ENCODE data around the gene ASPSCR1.

The ASPSCR1 gene

GRCh38 chr17:82001571-82002056 is 24.2 kb downstream of the ASPSCR1 start:
- FAIRE-seq: no peak

GRCh38 chr17:82003411-82004381 is 26.3 kb downstream of the ASPSCR1 start:
- FAIRE-seq: no peak

GRCh38 chr17:82004517-82005455 is 27.4 kb downstream of the ASPSCR1 start:
- no peak for FAIRE-seq

DNA sequence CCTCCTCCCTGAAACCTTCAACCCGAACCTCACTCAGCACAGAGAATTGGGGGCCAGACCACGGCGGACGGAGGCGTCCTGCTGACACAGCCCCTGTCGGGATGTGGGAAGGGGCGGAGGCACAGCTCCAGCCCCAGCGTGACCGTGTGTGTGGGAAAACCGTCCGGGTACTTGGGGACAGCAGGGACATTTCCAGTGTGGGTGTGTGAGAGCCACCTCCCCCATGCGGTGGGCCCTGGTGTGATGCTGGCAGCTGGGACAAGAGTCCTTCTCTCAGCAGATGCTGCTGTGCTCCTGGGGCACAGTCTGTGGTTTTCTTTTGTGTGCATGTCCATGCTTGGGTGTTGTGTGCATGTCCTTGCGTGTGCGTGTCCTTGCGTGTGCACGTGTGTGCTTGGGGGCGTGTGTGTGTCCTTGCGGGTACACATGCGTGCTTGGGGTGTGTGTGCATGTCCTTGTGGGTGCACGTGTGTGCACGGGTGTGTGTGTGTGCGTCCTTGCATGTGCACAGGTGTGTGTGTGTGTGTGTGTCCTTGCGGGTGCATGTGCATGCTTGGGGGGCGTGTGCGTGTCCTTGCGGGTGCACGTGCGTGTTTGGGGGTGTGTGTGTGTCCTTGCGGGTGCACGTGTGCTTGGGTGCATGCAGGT is 28.4 kb downstream of the ASPSCR1 start:
- FAIRE-seq: no peak

DNA sequence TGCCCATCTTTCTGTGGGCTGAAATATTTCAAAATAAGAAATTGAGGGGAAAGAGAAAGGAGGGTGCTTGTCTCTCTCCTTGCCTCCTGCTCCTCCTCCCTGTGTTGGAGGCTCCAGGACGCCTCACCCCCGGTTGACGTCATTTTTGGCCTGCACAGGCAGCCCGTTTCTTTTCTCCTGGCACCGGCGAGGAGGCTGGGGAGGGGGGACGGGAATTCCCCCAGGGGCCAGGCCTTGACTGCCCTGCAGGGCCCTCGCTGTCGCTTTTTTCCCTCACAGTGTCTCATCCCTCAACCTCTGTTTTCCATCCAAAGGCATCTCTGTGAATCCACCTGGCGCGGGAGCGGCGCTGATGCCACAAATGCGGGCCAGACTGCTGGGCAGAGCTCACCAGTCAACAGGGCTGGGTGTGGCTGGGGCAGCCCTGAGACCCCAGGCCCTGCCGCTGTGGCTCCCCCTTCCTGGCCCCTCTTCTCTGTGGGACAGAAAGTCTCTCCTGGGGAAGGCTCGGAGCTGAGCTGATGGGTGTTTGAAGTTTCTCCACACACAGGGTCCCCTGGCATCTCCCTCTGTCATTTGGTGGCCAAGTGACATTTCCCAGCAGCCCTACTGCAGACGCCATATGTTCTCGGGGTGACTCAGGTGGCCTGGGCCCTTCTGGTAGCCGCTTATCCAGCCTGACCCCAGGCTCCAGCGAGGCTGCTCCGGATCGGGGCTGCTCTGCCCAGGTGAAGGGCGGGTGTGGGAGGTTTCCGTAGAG is 29.2 kb downstream of the ASPSCR1 start:
- no peak for FAIRE-seq

DNA sequence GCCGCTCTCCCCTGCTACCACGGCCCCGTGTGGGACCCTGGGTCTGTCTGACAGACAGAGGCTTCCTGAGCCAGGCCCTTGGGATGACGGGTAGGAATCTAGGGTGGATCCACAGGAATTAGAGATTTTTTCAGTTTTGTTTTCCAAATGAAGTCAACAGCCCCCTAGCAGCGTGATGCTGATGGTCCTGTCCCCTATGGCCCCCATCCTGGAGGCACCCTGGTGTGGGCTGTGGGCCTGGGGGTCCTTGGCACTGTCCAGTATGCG is 29.7 kb downstream of the ASPSCR1 start:
- no peak for FAIRE-seq

DNA sequence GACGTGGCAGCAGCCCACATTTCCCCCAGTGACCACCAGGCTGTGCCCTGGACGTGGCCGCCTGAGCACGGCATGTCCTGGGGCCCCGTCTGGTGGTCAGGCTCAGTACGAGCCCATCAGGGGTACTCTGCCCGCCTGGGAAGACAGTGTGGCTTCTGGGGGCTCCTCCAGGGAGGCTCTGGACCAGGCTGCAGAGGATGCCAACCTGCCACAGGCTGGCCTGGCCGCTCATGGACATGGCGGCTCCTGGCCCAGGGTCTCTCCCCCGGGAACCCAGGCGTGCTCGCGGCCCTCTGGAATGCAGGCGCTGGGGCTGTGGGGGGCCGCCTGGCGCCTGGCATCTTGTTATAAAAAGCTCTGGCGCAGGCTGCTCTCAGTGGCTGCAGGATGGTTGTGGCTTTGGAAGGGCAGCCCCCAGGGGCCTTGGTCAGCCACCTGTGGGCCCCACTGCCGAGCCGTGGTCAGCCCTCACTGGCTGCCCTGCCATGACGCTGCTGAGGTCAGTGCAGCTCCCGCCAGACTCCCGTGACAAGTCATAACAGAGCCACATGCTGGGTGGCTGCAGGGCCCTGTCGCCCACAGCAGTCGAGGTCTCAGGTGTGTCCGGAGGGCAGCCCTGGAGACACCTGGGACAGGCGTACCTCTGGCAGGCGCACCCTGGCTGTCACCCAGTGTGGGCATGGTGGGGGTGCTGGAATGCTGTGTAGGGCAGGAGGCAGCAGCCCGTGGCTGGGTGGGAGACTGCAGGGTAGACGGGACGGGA is 30.2 kb downstream of the ASPSCR1 start:
- no peak for FAIRE-seq

DNA sequence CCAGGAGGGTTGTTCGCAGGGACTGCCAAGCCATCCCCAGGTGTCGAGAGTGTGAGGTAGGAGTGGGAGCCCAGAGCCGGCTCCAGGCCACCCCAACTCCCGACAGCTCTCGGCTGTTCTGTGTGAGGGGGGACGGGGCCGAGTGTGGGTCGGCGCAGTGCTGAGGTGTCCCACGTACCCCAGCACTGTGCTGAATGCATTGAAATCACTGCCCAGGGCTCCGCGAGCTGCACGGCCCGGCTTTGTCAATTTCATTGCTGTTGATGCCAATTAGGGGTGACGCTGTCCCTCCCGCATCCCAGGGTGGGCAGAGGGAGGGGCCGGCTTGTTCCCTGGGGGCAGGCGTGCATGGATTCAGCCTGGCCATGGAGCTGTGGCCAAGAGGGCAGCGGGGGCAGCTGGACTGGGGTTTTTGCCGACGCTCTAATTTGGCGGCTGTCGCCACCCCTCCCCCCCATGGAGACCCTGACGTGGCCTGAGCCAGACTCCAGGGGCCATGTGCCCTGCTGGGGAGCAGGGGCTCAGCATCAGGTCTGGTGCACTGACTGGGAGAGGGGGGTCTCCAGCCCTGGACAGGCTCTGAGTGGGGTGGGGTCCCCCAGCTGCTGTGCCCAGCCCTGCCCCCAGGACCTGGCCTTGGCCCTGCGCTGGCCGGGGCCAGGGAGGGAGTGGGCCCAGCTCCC is 31.0 kb downstream of the ASPSCR1 start:
- no peak for FAIRE-seq

GRCh38 chr17:82008941-82009405 is 31.5 kb downstream of the ASPSCR1 start:
- no peak for FAIRE-seq

DNA sequence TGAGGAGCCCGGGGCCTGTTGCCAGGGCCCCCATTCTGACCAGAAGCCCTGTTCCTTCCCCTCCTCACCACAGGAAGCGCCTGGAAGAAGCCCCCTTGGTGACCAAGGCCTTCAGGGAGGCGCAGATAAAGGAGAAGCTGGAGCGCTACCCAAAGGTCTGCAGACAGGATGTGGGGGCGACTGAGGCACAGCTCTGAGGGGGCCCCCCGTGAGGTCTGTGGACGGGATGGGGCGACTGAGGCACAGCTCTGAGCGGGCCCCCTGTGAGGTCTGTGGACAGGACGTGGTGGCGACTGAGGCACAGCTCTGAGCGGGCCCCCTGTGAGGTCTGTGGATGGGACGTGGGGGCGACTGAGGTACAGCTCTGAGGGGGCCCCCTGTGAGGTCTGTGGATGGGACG is 32.0 kb downstream of the ASPSCR1 start:
- no peak for FAIRE-seq

DNA sequence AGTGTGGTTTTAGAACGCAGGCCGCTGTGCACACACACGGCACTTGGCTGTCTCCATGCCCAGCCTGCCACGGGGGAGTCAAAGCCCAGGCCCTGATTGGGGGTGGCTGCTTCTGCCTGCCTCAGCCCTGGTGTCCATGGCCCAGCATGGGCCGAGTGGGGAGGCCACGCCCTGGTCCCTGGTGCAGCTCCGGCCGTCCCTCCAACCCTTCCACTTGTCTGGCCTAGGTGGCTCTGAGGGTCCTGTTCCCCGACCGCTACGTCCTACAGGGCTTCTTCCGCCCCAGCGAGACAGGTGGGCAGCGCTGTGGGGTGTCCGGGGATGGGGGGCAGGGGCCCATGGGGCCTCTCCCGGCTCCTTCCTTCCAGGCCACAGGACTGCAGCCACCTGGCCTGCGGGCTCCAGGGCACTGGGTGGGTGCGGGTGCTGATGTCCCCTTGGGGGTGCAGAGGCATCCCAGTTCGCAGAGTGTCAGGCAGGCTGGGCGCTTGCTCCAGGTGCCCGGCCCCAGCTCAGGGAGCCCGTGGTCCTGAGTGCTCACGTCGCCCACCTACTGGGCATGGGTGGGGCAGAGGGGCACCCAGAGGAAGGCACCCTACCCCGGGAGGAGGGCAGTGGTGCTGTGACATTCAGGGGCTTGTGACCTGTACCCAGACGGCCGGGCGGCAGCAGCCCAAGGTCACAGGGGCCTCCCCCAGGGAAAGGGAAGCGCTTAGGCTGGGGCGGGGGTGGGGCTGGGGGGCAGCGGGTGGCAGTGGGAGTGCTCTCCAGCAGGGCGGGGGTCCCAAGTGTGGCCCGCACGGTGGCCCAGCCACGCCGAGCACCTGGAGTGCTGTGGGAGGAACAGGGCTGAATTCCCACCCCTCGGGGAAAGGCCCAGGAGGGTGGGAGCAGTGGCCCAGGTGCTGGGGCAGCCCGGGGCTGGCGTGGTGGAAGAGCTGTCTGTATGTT is 33.4 kb downstream of the ASPSCR1 start:
- FAIRE-seq: no peak

- FAIRE-seq: no peak
These were observed 34.3 kb downstream of the ASPSCR1 start for GRCh38 chr17:82011617-82012187.

- no peak for FAIRE-seq
These were observed 34.8 kb downstream of the ASPSCR1 start for GRCh38 chr17:82012261-82012639.

GRCh38 chr17:82012640-82013295 is 35.3 kb downstream of the ASPSCR1 start:
- no peak for FAIRE-seq

DNA sequence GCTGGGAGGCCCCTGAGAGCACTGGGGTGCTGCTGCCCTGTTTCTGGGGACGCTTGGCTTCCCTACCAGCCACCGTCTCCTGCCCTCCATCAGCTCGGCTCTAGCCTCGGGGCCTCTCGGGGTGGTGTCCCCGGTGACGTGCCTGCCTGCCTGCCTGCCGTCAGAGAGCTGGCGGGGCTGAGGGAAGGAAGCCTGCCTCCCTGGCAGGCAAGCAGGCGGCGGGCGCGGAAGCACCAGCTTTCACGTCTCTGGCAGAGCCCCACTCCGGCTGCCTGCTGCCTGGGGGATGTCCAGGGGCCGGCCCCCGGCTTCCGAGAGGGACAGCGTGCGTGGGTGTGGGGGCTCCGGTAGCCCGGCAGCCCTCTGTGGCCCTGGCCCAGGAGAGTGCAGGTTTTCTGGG is 35.9 kb downstream of the ASPSCR1 start:
- FAIRE-seq: no peak

GRCh38 chr17:82013772-82014321 is 36.4 kb downstream of the ASPSCR1 start:
- FAIRE-seq: no peak

DNA sequence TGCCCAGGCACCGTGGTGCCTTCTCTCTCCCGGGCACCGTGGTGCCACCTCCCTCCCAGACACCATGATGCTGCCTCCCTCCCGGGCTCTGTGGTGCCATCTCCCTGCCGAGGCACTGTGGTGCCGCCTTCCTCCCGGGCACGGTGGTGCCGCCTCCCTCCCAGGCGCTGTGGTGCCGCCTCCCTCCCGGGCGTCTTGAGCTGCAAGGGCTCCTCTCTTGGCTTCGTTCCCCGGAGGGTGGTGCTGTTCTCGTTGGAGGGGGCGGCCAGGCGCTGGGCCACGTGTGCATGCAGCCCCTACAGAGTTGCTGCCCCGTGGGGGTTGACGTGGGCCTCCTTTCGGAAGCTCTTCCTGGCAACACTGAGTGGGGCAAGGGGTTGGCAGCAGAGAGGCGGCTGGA is 37.0 kb downstream of the ASPSCR1 start:
- FAIRE-seq: no peak

GRCh38 chr17:82014971-82015310 is 37.5 kb downstream of the ASPSCR1 start:
- FAIRE-seq: no peak
